ENCODE results near the gene TEX14.

Gene TEX14, protein sequence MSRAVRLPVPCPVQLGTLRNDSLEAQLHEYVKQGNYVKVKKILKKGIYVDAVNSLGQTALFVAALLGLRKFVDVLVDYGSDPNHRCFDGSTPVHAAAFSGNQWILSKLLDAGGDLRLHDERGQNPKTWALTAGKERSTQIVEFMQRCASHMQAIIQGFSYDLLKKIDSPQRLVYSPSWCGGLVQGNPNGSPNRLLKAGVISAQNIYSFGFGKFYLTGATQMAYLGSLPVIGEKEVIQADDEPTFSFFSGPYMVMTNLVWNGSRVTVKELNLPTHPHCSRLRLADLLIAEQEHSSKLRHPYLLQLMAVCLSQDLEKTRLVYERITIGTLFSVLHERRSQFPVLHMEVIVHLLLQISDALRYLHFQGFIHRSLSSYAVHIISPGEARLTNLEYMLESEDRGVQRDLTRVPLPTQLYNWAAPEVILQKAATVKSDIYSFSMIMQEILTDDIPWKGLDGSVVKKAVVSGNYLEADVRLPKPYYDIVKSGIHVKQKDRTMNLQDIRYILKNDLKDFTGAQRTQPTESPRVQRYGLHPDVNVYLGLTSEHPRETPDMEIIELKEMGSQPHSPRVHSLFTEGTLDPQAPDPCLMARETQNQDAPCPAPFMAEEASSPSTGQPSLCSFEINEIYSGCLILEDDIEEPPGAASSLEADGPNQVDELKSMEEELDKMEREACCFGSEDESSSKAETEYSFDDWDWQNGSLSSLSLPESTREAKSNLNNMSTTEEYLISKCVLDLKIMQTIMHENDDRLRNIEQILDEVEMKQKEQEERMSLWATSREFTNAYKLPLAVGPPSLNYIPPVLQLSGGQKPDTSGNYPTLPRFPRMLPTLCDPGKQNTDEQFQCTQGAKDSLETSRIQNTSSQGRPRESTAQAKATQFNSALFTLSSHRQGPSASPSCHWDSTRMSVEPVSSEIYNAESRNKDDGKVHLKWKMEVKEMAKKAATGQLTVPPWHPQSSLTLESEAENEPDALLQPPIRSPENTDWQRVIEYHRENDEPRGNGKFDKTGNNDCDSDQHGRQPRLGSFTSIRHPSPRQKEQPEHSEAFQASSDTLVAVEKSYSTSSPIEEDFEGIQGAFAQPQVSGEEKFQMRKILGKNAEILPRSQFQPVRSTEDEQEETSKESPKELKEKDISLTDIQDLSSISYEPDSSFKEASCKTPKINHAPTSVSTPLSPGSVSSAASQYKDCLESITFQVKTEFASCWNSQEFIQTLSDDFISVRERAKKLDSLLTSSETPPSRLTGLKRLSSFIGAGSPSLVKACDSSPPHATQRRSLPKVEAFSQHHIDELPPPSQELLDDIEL (N-terminal part only)

GRCh38 chr17:58691701-58692238 lies at the start of gene TEX14:
Gene TEX14, minus strand, starts transcription at chr17:58692045. Its CDS starts 40,044 bp downstream, at chr17:58652001.
- H3K4me3 Mint-ChIP-seq, result peak within 1 kb of the TSS; percentile 93
- peak within 1 kb of the TSS; percentile 85 for H3K27ac Mint-ChIP-seq
- no peaks in the 10 kb centered on the region for H3K27me3 Mint-ChIP-seq
- H3K9me3 Mint-ChIP-seq (ENCODE audit: low read depth), result no peaks in the 10 kb centered on the region
- H3K36me3 Mint-ChIP-seq, result peaks cover 4% of the 10 kb centered on the region
- peaks cover 29% of the 10 kb centered on the region for H3K4me1 Mint-ChIP-seq (ENCODE audit: low read depth)

DNA sequence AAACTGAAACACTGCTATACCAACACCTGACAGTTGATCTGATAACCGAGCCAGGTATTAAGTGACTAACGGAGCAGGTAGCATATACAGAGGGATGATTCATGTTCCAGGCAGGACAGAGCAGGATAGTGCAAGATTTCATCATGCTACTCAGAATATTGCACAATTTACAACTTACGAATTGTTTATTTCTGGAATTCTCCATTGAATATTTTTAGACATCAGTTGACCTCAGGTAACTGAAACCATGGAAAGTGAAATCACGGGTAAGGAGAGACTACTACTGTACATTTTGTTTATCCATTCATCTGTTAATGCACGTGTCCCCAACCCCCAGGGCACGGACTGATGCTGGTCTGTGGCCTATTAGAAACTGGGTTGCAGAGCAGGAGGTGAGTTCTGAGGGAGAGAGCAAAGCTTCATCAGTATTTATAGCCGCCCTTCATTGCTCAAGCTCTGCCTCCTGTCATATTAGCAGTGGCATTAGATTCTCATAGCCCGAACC lies 49.3 kb upstream of the TEX14 start:
- Mint-ChIP-seq H3K9me3 (ENCODE audit: low read depth) (no peaks in the 10 kb centered on the region), H3K27ac (no peak overlapping the region), H3K36me3 (no peaks in the 10 kb centered on the region), H3K4me3 (no peak overlapping the region), H3K4me1 (ENCODE audit: low read depth) (no peaks in the 10 kb centered on the region), H3K27me3 (no peaks in the 10 kb centered on the region)

- H3K27ac Mint-ChIP-seq, result no peak overlapping the region
- H3K4me1 Mint-ChIP-seq (ENCODE audit: low read depth), result no peaks in the 10 kb centered on the region
- no peaks in the 10 kb centered on the region for H3K27me3 Mint-ChIP-seq
- H3K36me3 Mint-ChIP-seq, result peaks cover 3% of the 10 kb centered on the region
- no peaks in the 10 kb centered on the region for H3K9me3 Mint-ChIP-seq (ENCODE audit: low read depth)
- no peak overlapping the region for H3K4me3 Mint-ChIP-seq
These were observed 43.0 kb upstream of the TEX14 start for GRCh38 chr17:58734811-58735210.

DNA sequence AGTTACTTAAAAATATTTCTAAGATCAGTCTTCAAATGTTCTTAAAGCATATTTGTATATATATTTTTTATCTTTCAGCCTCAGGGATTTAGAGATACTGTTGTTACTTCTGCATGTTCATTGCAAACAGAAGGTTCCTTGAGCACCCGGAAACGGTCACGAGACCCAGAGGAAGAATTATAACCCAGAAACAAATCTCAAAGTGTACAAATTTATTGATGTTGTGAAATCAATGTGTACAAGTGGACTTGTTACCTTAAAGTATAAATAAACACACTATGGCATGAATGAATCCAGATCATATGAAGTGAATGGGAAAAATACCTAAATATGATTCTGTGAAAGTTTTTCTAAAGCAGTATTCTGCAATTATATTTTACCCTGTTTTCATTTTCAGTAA lies 42.2 kb upstream of the TEX14 start:
- Mint-ChIP-seq H3K36me3 (peaks cover 3% of the 10 kb centered on the region), H3K4me3 (no peak overlapping the region), H3K27me3 (no peaks in the 10 kb centered on the region), H3K27ac (peak overlapping the region; percentile 10), H3K4me1 (ENCODE audit: low read depth) (no peaks in the 10 kb centered on the region), H3K9me3 (ENCODE audit: low read depth) (no peaks in the 10 kb centered on the region)

DNA sequence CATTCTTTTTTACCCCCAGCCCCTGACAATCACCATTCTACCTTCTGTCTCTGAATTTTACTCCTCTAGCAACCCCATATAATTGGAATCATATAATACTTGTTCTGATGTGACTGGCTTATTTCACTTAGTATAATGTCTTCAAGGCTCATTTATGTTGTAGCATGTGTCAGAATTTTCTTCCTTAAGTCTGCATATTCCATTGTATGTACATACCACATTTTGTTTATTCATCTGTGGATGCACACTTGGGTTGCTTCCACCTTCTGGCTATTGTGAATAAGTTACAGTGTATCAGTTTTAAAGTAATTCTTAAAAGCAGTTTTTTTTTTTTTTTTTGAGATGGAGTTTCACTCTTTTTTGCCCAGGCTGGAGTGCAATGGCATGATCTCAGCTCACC lies 39.1 kb upstream of the TEX14 start:
- H3K27me3 Mint-ChIP-seq, result no peaks in the 10 kb centered on the region
- H3K9me3 Mint-ChIP-seq (ENCODE audit: low read depth), result no peaks in the 10 kb centered on the region
- H3K36me3 Mint-ChIP-seq, result peaks cover 3% of the 10 kb centered on the region
- no peaks in the 10 kb centered on the region for H3K4me1 Mint-ChIP-seq (ENCODE audit: low read depth)
- no peak overlapping the region for H3K27ac Mint-ChIP-seq
- no peak overlapping the region for H3K4me3 Mint-ChIP-seq

DNA sequence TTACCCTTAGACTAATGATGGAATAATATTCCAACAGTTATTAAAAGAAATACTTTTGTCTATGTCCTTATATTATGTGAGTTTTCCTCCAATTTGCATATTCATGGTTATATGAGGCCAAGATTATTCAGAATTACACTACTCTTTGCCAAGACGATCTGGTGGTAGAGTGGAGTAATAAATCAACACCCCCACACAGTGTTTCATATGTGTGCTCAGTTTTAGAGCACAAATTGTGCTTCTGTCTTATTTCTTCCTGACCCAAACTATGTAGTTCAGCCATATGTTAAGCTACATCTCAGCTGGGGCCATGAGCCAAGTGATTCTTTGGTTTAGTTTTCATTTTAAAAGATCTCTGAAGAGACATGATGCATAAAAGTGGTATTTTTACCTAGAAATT lies 37.0 kb upstream of the TEX14 start:
- Mint-ChIP-seq H3K4me3 (no peak overlapping the region), H3K9me3 (ENCODE audit: low read depth) (no peaks in the 10 kb centered on the region), H3K4me1 (ENCODE audit: low read depth) (no peaks in the 10 kb centered on the region), H3K27ac (no peak overlapping the region), H3K36me3 (peaks cover 6% of the 10 kb centered on the region), H3K27me3 (no peaks in the 10 kb centered on the region)

- peaks cover 8% of the 10 kb centered on the region for H3K36me3 Mint-ChIP-seq
- H3K4me3 Mint-ChIP-seq, result no peak overlapping the region
- H3K27ac Mint-ChIP-seq, result no peak overlapping the region
- H3K9me3 Mint-ChIP-seq (ENCODE audit: low read depth), result no peaks in the 10 kb centered on the region
- no peaks in the 10 kb centered on the region for H3K27me3 Mint-ChIP-seq
- no peaks in the 10 kb centered on the region for H3K4me1 Mint-ChIP-seq (ENCODE audit: low read depth)
These were observed 30.9 kb upstream of the TEX14 start for GRCh38 chr17:58722696-58723095.

GRCh38 chr17:58722274-58722673 lies 30.4 kb upstream of the TEX14 start:
- Mint-ChIP-seq H3K27ac (no peak overlapping the region), H3K4me3 (no peak overlapping the region), H3K4me1 (ENCODE audit: low read depth) (no peaks in the 10 kb centered on the region), H3K27me3 (no peaks in the 10 kb centered on the region), H3K9me3 (ENCODE audit: low read depth) (no peaks in the 10 kb centered on the region), H3K36me3 (peaks cover 8% of the 10 kb centered on the region)

GRCh38 chr17:58710948-58711552 lies 19.2 kb upstream of the TEX14 start:
- H3K27ac Mint-ChIP-seq, result no peak overlapping the region
- H3K36me3 Mint-ChIP-seq, result peaks cover 10% of the 10 kb centered on the region
- no peak overlapping the region for H3K4me3 Mint-ChIP-seq
- no peaks in the 10 kb centered on the region for H3K9me3 Mint-ChIP-seq (ENCODE audit: low read depth)
- no peaks in the 10 kb centered on the region for H3K4me1 Mint-ChIP-seq (ENCODE audit: low read depth)
- H3K27me3 Mint-ChIP-seq, result no peaks in the 10 kb centered on the region

- no peaks in the 10 kb centered on the region for H3K27me3 Mint-ChIP-seq
- no peaks in the 10 kb centered on the region for H3K9me3 Mint-ChIP-seq (ENCODE audit: low read depth)
- peaks cover 8% of the 10 kb centered on the region for H3K36me3 Mint-ChIP-seq
- H3K4me1 Mint-ChIP-seq (ENCODE audit: low read depth), result no peaks in the 10 kb centered on the region
- no peak overlapping the region for H3K4me3 Mint-ChIP-seq
- H3K27ac Mint-ChIP-seq, result no peak overlapping the region
These were observed 14.7 kb upstream of the TEX14 start for GRCh38 chr17:58706351-58707140.

GRCh38 chr17:58703916-58704286 lies 12.1 kb upstream of the TEX14 start:
- Mint-ChIP-seq H3K27me3 (no peaks in the 10 kb centered on the region), H3K27ac (no peak overlapping the region), H3K36me3 (peaks cover 4% of the 10 kb centered on the region), H3K4me3 (no peak overlapping the region), H3K9me3 (ENCODE audit: low read depth) (no peaks in the 10 kb centered on the region), H3K4me1 (ENCODE audit: low read depth) (no peaks in the 10 kb centered on the region)

DNA sequence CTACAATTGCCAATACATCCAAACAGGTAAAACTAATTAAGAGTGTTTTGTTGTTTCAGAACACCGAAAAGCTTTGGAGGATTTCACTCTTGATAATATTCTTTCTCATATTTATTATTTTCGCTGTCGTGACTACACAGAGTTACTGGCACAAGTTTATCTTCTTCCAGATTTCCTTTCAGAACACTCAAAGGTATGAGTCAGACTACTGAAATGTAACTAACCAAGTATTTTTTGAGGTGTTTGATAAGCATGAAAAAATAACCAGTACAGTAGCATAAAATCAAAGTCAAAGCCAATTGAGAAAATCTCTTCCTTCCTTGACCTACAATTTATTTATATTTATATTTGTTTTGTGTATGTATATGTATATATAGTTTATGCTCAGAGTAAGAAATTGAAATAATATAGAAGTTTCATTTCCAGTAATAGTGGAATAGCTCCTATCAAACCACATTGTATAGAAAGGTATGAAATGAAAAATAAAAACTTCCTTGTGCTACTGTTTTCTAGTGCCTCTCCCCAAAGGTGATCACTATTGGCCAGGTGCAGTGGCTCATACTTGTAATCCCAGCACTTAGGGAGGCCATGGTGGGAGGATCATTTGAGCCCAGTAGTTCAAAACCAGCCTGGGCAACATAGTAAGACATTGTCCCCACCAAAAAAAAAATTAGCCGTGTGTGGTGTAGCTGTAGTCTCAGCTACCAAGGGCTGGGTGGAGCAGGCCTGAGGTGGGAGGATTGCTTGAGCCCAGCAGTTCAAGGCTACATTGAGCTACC lies 11.5 kb upstream of the TEX14 start:
- no peaks in the 10 kb centered on the region for H3K9me3 Mint-ChIP-seq (ENCODE audit: low read depth)
- no peaks in the 10 kb centered on the region for H3K27me3 Mint-ChIP-seq
- H3K27ac Mint-ChIP-seq, result no peak overlapping the region
- peaks cover 4% of the 10 kb centered on the region for H3K36me3 Mint-ChIP-seq
- H3K4me1 Mint-ChIP-seq (ENCODE audit: low read depth), result no peaks in the 10 kb centered on the region
- no peak overlapping the region for H3K4me3 Mint-ChIP-seq

- Mint-ChIP-seq H3K9me3 (ENCODE audit: low read depth) (no peaks in the 10 kb centered on the region), H3K27me3 (no peaks in the 10 kb centered on the region), H3K4me3 (no peak overlapping the region), H3K4me1 (ENCODE audit: low read depth) (no peaks in the 10 kb centered on the region), H3K27ac (no peak overlapping the region), H3K36me3 (peaks cover 4% of the 10 kb centered on the region)
These were observed 10.9 kb upstream of the TEX14 start for GRCh38 chr17:58702708-58703107.

Data from activated naive CD8-positive, alpha-beta T cell (primary cell).